COLO668 (cell line): ENCODE data around the gene UBAC2.

Source experiments
- DNase-seq: peaks from one replicate; lab custom pipeline; 2025; ENCODE audit not compliant: unreplicated experiment; lab: John Stamatoyannopoulos, UW

UBAC2 gene

DNA sequence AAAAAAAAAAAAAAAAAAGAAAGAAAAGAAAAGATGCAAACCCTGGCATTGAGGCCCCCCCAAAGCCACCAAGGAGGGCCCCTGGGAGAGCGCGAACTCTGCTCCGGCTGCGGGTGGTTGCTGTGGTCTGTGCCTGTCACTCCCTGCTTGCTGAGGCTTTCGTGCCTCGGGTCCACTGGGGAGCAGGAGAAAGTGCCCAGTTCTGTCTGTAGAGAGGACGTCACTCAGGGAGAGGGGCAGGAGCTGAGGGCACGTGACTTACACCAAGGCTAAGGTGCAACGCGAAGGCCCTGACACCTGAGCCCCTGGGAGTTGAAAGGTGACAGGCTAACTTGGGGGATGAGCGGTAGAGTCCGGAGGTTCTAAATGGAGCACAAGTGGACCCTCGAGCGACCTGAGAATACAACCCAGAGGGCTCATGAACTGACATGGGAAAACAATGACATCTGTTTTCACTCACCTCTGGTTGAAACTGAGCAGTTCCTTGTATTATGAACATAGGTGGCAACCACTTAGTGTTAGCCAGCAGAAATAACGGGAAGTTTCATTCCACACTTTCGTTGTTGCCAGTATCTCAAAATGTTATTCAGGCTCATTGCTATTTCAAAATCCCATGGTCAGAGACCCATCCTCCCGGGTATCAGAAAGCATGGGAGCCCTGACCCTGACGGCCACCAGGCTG lies 231.4 kb downstream of the UBAC2 start:
- DNase-seq, result no peak

GRCh38 chr13:99432609-99433542 lies 232.2 kb downstream of the UBAC2 start:
- DNase-seq, result peak; percentile 65

DNA sequence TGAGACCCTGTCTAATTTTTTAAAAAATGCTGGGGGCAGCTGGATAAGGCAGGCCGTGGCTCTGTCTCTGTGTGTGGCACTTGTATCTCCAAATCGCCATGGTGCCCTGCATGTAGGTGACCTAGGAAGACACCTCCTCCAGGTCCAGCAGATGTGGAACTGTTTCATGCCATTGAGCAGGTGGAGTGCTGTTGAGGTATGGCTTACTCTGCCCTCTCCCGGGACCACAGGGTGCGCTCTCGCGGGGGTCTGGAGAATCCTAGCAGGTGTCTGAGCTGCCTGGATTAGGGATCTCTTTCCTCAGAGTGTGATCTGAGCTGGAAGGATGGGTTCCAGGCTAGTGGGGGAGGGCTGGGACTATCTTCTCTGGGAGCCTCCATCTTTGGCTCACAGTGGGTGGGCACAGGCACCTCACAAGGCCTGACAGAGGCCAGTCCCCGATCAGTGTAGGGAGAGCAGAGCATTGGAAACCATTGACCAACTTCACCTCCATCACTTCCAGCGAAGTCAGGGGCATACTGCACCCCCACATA lies 233.0 kb downstream of the UBAC2 start:
- DNase-seq, result no peak

DNA sequence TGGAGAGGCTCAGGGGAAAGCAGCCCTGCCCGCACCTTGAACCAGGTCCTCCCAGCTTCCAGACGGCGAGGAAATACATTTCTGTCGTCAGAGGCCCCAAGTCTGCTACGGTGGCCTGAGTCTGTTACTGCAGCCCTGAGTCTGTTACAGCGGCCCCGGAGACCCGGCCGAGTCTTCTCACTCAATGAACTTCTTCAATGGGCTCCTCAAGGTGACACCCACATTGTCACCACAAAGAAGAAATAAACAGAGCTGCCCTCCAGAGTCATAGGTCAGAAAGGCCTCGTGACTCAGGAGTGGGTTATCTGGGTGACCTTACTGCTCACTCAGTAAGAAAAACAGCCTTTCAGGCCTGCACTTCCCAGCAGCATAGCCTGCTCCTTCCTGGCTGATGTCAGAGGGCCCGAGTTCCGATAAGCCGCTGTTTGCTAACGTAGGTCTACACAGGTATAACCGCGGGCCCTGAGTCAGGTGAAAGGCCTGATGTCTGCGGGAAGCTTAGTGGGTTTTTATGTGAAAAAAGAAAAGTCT lies 233.7 kb downstream of the UBAC2 start:
- no peak for DNase-seq

DNA sequence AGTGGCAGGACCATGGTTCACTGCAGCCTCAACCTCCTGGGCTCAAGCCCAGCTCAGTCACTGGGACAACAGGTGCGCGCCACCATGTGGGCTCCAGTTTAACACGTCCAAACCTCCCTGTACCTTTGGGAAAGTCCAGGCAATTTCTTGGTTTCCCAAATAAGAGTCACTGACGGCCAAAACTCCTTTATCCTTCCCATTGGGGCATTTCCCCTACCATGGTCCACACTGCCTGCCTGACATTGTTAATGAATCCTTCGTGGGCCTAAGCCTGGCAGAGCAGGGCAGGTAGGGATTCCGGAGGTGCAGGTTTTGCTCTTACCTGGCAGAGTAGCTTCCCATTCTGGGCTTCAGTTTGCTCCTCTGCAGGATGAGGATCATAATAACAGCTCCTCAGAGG lies 234.5 kb downstream of the UBAC2 start:
- no peak for DNase-seq

GRCh38 chr13:99435998-99436397 lies 235.3 kb downstream of the UBAC2 start:
- DNase-seq, result no peak
